GM18868 (cell line): Measurements from ENCODE around the gene SYNDIG1.

ENCODE experiments used
- ATAC-seq: cut with Tn5 transposase; IDR thresholded peaks from one replicate; pipeline ENCODE4 v1.9.1; 2021; ENCODE audit warnings: mild to moderate bottlenecking, moderate library complexity; ENCODE audit not compliant: unreplicated experiment

SYNDIG1 gene

GRCh38 chr20:24582373-24583168, 113.1 kb downstream of the SYNDIG1 start:
- no peak for ATAC-seq

DNA sequence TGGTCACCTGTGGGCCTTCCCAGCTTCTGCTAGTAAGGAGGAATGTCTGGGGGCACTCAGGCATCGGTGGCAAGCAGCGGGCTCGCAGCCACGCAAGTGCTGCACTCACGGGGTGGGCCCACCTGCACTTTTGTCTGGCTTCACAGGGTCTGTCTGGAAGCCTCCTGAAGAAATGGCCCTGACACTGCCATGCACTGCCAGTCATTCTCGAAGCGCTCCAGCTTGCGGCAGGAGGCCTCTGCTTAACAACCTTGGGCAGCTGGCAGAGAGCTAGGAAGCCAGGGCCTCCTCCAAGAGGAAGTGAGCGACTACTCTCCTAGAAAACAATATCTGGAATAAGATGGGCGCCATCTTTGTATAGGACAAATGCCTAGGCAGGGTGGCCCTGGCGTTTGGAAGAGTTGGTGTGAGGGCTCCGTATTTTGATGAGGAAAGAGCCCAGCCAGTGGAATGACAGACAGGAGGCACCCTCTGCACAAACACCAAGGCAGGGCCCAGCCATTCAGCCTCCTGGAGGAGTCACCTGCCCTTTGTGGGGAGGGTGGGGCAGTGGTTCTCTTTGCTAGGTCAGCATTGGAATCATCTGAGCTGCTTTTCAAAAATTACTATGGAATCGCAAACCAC, 113.9 kb downstream of the SYNDIG1 start:
- ATAC-seq: no peak

DNA sequence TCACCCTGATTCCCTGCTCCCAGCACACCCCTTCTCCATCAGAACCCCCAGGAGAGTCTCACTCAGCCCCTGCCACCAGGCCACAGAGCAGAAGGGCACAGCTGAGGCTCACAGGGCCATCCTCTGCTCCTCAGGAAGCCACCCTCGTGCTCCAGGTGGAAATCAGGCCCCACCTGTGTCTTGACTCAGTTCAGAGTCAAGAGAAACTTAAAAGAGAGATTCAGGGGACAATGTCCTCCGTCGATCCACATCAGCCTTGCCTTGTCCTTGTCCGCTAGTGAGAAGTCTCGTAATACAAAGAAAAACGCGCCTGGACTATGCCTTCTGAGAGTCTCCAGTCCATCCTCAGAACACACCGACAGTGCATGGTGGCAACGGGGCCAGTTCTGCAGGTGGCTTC, 114.6 kb downstream of the SYNDIG1 start:
- no peak for ATAC-seq

- ATAC-seq: no peak
These were observed 115.3 kb downstream of the SYNDIG1 start for GRCh38 chr20:24584538-24585356.

- no peak for ATAC-seq
These were observed 116.5 kb downstream of the SYNDIG1 start for GRCh38 chr20:24585796-24586522.

- no peak for ATAC-seq
These were observed 117.1 kb downstream of the SYNDIG1 start for GRCh38 chr20:24586523-24586840.

- ATAC-seq: no peak
These were observed 118.1 kb downstream of the SYNDIG1 start for GRCh38 chr20:24587384-24588046.

- ATAC-seq: no peak
These were observed 118.7 kb downstream of the SYNDIG1 start for GRCh38 chr20:24588047-24588635.

DNA sequence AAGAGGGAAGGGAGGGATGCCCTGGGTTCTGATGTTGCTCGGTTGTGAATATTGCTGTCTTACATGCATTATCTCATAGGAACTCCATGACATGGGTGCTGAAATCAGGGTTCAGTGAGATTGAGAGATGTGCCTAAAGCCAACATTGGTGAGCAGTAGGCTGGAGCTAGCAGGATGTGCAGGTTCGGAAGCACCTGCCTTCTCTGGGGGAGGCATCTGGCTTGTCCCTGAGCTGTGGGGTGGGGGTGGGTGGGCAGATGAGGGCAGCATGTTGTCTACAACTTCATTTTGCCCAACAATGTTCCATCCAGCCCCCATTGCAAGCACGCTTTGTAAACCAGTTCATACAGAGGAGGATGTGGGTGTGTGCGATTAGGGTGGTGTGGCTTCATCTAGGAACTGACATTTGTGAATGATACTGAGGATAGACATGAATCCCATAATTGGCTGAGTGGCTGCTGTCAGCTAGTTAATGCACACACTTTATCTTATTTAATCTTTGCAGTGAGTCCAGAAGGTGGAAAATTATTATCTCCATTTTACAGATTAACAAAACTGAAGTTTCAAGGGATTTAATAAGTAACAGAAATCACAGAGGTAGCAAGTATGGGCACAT, 119.4 kb downstream of the SYNDIG1 start:
- no peak for ATAC-seq

DNA sequence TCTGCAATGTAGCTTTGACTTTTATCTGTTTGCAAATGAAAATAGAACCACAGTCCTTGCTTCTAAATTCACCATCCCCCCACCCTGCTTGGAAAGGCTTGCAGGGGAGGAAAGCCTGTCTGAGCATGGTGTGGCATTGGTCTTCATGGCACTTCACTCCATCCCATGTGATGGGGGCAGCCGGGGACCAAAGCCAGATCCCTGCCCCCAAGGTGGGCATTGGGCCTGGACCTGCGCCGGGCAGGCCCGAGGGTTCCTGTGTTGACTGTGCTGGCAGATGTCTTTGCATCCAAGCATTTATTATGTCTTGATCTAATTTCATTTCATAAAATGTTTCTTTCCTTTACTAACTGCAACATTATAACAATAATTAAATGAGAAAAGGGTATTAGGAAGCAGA, 120.0 kb downstream of the SYNDIG1 start:
- no peak for ATAC-seq

- no peak for ATAC-seq
These were observed 120.4 kb downstream of the SYNDIG1 start for GRCh38 chr20:24589815-24590177.

DNA sequence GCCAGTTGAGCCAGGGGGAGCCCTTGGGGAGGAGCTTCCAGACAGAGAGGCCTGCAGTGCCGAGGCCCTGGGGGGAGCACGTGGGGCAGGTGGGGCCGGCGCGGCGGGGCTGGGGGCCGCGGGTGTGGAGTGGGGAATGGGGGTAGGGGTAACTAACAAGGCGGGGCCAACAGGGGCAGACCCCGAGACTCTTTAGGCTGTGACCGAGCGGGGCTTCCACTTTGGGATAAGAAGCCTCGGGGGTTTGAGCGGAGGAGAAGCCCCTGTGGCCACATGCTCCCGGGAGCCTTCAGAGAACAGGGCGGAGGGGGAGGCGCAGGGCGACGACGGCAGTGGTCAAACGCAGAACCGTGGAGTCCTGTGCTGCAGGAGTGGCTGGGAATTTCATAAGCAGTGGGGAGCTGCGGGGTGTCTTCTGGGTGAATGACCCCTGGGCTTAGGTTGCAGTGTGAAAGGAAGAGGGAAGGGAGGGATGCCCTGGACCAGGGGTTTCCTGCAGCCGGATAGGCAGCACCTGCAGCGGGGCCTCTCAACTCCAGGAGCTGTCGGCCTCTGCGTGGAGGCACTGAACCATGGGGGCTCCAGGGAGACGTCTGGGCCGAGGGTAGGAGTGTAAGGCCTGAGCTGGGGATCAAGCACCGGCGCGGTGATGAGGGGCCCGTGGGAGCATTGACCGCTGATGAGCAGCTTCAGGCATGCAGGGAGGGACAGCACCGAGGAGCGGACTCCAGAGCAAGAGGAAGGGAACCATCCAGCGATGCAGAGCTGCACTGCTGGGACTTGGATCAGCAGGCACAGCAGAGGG, 121.0 kb downstream of the SYNDIG1 start:
- ATAC-seq: no peak

GRCh38 chr20:24597051-24597450, 127.6 kb downstream of the SYNDIG1 start:
- no peak for ATAC-seq

DNA sequence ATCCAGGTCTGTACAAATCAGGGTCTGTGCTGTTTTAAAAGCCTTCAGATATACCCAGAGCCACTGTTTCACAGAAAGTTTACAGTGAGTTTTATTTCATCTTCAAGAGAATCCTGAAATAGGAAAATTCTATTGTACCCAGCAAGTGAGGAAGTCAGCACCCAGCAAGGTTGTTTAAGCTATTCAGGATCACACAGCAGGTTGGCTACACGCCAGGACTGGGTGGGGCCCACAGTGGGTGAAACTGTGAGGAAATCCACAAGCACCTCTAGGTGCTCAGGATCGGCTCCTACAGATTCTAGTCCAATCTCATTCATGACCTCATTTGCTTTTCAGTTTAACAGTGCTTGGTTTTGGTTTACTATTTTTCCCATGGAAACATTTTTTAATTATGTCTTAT, 128.9 kb downstream of the SYNDIG1 start:
- no peak for ATAC-seq

GRCh38 chr20:24598996-24599395, 129.6 kb downstream of the SYNDIG1 start:
- ATAC-seq: no peak

DNA sequence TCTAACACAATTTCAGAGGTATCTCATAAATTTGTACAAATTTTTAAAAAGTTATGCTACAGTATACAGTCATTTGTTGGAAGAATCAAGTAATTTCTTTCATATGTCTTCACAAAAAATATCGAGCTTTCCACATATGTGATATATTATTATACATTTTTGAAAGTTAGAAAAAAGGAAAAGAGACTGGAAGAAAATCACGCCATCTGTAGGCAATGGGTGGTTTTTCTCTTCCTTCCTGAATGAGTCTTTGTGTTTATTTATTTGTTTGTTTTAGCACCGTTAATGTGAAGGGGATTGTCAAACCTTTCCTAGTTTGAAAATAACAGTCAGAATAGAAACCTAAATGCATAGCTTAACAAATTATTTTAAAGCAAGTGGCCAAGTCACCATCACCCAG, 130.6 kb downstream of the SYNDIG1 start:
- ATAC-seq: no peak

DNA sequence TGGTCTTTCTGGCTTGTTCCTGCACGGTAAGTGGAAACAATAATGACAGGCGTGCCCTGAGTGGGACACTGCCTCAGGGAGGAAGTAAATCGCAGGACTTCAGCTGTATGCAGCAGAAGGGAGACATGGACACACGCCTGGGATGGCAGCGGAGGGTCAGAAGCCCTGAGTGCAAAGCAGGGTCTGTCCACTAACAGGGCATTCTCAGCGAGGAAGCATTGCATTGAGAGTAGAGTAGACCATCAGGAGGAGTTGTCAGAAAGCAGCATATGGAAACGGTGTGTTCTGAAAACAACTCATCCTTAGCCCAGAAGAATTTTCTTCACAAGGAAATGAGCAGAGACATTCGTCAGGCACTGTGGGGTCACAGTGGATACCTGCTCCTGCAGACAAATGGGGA, 134.0 kb downstream of the SYNDIG1 start:
- no peak for ATAC-seq

DNA sequence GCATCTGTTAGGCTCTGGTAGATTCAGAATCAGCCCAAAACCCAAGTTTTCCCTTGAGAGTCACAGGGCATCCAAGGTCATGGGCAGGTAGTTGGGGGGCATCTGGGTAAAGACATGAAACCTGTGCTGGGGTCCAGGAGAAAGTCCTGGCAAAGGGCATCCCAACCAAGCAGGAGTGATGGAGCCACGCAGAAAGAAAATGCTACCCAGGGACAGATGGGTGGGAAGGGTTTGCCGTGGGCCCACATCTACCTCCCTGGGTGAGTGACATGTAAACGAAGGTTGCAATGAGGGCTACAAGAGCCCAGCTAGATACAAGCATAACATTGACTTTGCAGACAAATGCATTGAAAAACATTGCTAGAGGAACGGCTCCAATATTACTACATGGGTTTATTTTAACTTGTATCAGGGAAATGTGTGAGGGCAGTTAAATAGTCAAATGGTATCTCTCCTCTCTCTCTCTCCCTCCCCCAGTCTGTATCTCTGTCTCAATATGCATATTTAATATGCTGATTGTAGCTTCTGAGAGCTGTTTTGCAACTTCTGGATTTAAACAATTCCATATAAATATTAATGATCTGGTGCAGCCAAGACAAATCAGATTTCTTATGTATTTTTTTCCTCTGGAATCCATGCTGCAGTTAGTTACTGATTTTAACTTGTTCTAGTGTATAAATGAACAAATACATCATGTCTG, 135.7 kb downstream of the SYNDIG1 start:
- ATAC-seq: no peak
